K562 (cell line): ENCODE results near the gene TSPAN16. TPM values are rescaled to one million over a fixed set of nuclear protein-coding genes. Genes with fewer than 3 reads are reported as not detected.

ENCODE experiments used
- HLTF ChIP-seq: fragments of 450-650 bp; IDR thresholded peaks from 2 replicates; pipeline ENCODE4 v1.6.1; 2016
- HMGN3 ChIP-seq: IDR thresholded peaks from 2 replicates; pipeline ENCODE4 v1.6.1; 2011; ENCODE audit warnings: borderline replicate concordance, low read depth, mild to moderate bottlenecking, mixed read lengths, low read length; ENCODE audit not compliant: insufficient read length; ENCODE audit errors: extremely low read depth
- KAT2B ChIP-seq: IDR thresholded peaks from one replicate; pipeline ENCODE4 v1.6.1; 2012; ENCODE audit warnings: low read depth, mild to moderate bottlenecking, control low read depth, inconsistent platforms, low read length, moderate library complexity
- MTA1 ChIP-seq: fragments of 450-650 bp; IDR thresholded peaks from 2 replicates; pipeline ENCODE4 v1.6.1; 2017; ENCODE audit warnings: borderline replicate concordance
- MTA3 ChIP-seq: fragments of 450-650 bp; formaldehyde crosslinking; IDR thresholded peaks from 2 replicates; pipeline ENCODE4 v1.6.1; 2017; ENCODE audit warnings: mild to moderate bottlenecking, borderline replicate concordance
- NFATC3 ChIP-seq: fragments of 450-650 bp; IDR thresholded peaks from 2 replicates; pipeline ENCODE4 v1.6.1; 2017; ENCODE audit warnings: mild to moderate bottlenecking
- NR3C1 ChIP-seq: sonication (generic); formaldehyde crosslinking; IDR thresholded peaks from 2 replicates; pipeline ENCODE4 v1.8.1; 2022; ENCODE audit warnings: missing genetic modification reagents
- NR4A1 ChIP-seq, 2 experiments: fragments of 250-450 bp in 1 of 2; fragments of 450-650 bp in 1 of 2; sonication (Bioruptor Pico) in 1 of 2; IDR thresholded peaks; 2 replicates each; pipeline versions ENCODE4 v1.4.0 to v1.6.1; 2016 to 2020; ENCODE audit warnings: mild to moderate bottlenecking in 2 of 2, missing compliant biosample characterization in 1 of 2, missing genetic modification characterization in 1 of 2, moderate library complexity in 1 of 2
- PKNOX1 ChIP-seq: fragments of 450-650 bp; IDR thresholded peaks from 2 replicates; pipeline ENCODE4 v1.6.1; 2016
- PRMT5 ChIP-seq: sonication (generic); formaldehyde crosslinking; IDR thresholded peaks from 2 replicates; pipeline ENCODE4 v1.5.0; 2020; ENCODE audit warnings: missing genetic modification reagents
- SLC30A9 ChIP-seq: fragments of 250-450 bp; sonication (Bioruptor Pico); IDR thresholded peaks from 2 replicates; pipeline ENCODE4 v1.8.0; 2022; ENCODE audit warnings: mild to moderate bottlenecking, moderate library complexity
- SMC3 ChIP-seq: conservative IDR thresholded peaks from 2 replicates; pipeline ENCODE4 v1.6.1; 2011; ENCODE audit warnings: low read depth, low read length, improper control_type of control experiment; ENCODE audit not compliant: insufficient read depth
- SRSF9 ChIP-seq: fragments of 200-400 bp; formaldehyde crosslinking; IDR thresholded peaks from 2 replicates; pipeline ENCODE4 v1.6.1; 2017; ENCODE audit warnings: low read depth, low read length, borderline replicate concordance
- THAP12 ChIP-seq: fragments of 250-450 bp; sonication (Bioruptor Pico); IDR thresholded peaks from 2 replicates; pipeline ENCODE4 v1.9.0; 2021; ENCODE audit warnings: mild to moderate bottlenecking, inconsistent platforms
- ZFX ChIP-seq: sonication (generic); formaldehyde crosslinking; IDR thresholded peaks from 2 replicates; pipeline ENCODE4 v1.8.0; 2022; ENCODE audit warnings: mild to moderate bottlenecking, missing genetic modification reagents, moderate library complexity
- ZNF217 ChIP-seq: sonication (generic); formaldehyde crosslinking; IDR thresholded peaks from 2 replicates; pipeline ENCODE4 v1.8.0; 2022; ENCODE audit warnings: mild to moderate bottlenecking, missing genetic modification reagents
- ZNF253 ChIP-seq: fragments of 250-450 bp; sonication (Bioruptor Pico); conservative IDR thresholded peaks from 2 replicates; pipeline ENCODE4 v1.6.1; 2021; ENCODE audit warnings: mild to moderate bottlenecking
- ZNF280B ChIP-seq: fragments of 250-450 bp; sonication (Bioruptor Pico); IDR thresholded peaks from 2 replicates; pipeline ENCODE4 v1.5.1; 2021; ENCODE audit warnings: mild to moderate bottlenecking
- ZNF518B ChIP-seq: fragments of 250-450 bp; sonication (Bioruptor Pico); IDR thresholded peaks from 2 replicates; pipeline ENCODE4 v1.5.0; 2021; ENCODE audit warnings: mild to moderate bottlenecking, moderate library complexity
- ZNF780A ChIP-seq: fragments of 250-450 bp; sonication (Bioruptor Pico); IDR thresholded peaks from 2 replicates; pipeline ENCODE4 v1.5.0; 2021; ENCODE audit warnings: mild to moderate bottlenecking
- polyA plus RNA-seq, 8 experiments: library from polyadenylated mRNA; depleted of rRNA in 4 of 8; stranded (reverse) in 5 of 8; unstranded in 3 of 8; fragments of >200 nt; fragmentation: Nextera tagmentation in 2 of 8; fragmentation: Illumina TruSeq in 1 of 8; extraction: Ambion mirVana in 2 of 8; extraction: Trizol in 1 of 8; gene quantifications; 2 replicates each; pipeline versions ENCODE4 v1.2.1 to v1.2.3, GENCODE V29; 2011 to 2014; ENCODE audit warnings: inconsistent platforms in 1 of 8, missing spikeins in 1 of 8
- total RNA-seq, 7 experiments: library from RNA; depleted of rRNA in 6 of 7; stranded (reverse); fragments of >200 nt in 6 of 7; fragmentation: Illumina TruSeq in 2 of 7; extraction: Trizol in 2 of 7; gene quantifications; 2 replicates each; pipeline versions ENCODE4 v1.2.1 to v1.2.3, GENCODE V29; 2011 to 2021; ENCODE audit warnings: low replicate concordance in 1 of 7

Gene TSPAN16
- total and polyA plus RNA-seq, 9 of the 15 experiments (the other 6 are each of a cell fraction or from before 2014, with no cell fraction given): not detected

- TF ChIP-seq THAP12 (CRISPR knock-in tag): no peak
- no peak for TF ChIP-seq NR4A1 (CRISPR knock-in tag; IDR thresholded peaks at IDR 0.05)
- TF ChIP-seq NR4A1 (tag; IDR thresholded peaks at IDR 0.05): no peak
- TF ChIP-seq SRSF9: no peak
- TF ChIP-seq PKNOX1: no peak
- TF ChIP-seq HLTF: no peak
- no peak for TF ChIP-seq KAT2B
- TF ChIP-seq SLC30A9 (CRISPR knock-in tag): no peak
- no peak for TF ChIP-seq MTA3
- TF ChIP-seq ZNF280B (CRISPR knock-in tag): no peak
- TF ChIP-seq HMGN3: peak; percentile 35
- no peak for TF ChIP-seq SMC3
- peak; percentile 69 for TF ChIP-seq ZFX (CRISPR knock-in tag)
- no peak for TF ChIP-seq NFATC3
- no peak for TF ChIP-seq NR3C1 (CRISPR knock-in tag)
- no peak for TF ChIP-seq ZNF253 (CRISPR knock-in tag)
- no peak for TF ChIP-seq ZNF518B (CRISPR knock-in tag)
- no peak for TF ChIP-seq ZNF217 (CRISPR knock-in tag)
- TF ChIP-seq PRMT5 (CRISPR knock-in tag): no peak
- 0 out of 2 replicates have a peak, but pooled peaks have one; percentile 17 for TF ChIP-seq MTA1
- TF ChIP-seq ZNF780A: no peak
Measured at GRCh38 chr19:11261971-11262839, 33.8 kb upstream of the TSPAN16 start, which contains the start of gene DOCK6 (continued).
